Activated CD4-positive, alpha-beta T cell treated with anti-CD3 and anti-CD28 coated beads, Interleukin-10, Interleukin-2, amounts not matched to agents 100 ng/mL and 50 ng/mL, durations not matched to agents 16 hours and 8 hours (primary cell): ENCODE data around the gene CAGE1.
"Not testable (repeated sequence)": the region's sequence is repeated elsewhere in the genome, so short reads cannot be mapped to it uniquely, and the experiment has no call there.

ENCODE experiments used
- DNase-seq: peaks from one replicate; pipeline ENCODE4 v3.0.0-alpha.2; 2020

CAGE1 gene

DNA sequence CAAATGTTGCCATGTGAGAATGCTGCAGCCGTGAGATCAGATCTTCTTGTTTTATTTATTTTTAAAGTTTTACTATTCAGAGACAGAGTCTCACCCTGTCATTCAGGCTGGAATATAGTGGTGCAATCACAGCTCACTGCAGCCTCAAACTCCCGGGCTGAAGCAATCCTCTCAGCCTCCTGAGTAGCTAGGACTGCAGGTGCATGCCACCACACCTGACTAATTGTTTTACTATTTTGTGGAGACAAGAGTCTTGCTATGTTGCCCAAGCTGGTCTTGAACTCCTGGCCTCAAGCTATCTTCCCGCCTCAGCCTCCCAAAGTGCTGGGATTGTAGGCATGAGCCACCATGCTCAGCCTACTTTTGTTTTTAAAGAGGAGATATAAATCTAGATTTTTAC is 54.0 kb downstream of the CAGE1 start:
- no peak for DNase-seq

DNA sequence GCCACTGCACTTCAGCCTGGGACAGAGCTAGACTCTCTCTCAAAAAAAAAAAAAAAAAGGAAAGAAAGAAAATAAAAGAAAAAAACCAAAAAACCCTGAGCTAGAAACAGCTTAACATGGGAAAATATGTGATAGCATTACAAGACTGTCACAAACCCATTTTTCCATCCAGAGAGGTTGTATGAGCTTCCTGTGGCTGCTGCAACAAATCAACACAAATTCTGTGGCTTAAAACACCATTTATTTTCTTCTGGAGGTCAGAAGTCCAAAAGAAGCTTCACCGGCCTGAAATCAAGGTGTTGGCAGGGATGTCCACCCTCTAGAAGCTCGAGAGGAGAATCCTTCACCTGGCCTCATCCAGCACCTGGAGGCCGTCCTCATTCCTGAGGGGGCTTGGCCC is 54.9 kb downstream of the CAGE1 start:
- no peak for DNase-seq

DNA sequence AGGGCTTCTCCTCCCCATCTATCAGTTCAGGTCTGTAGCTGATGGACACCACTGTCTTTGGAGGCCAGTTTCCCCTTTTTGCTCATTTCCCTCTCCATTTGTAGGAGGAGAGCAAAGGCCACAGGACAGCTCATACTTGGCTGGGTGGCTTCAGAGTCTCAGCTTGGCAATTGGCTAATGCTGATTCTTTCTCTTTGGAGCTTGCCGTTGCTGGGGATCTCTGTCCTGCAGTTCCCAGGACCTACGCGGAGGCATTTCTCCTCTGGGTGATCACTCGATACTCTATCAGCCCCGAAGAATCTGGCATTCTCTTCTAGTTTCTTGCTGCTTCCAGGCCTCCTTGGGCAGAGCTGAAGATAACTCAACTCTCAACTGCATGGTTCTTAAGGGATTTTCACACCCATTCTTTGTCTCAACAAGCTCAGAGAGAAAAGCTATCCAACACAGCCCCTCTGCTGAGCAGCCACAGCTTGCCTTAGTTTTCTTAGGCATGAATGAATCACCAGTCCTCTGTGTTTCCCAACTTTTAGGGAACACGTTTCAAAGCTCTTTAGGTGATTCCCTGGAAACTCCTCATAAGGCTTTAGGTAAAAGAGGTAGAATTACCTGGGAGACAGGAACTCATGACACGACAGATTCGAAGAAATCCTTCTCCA is 57.3 kb downstream of the CAGE1 start:
- no peak for DNase-seq

- DNase-seq, result no peak
Observed at GRCh38 chr6:7331452-7331851, 58.1 kb downstream of the CAGE1 start.

DNA sequence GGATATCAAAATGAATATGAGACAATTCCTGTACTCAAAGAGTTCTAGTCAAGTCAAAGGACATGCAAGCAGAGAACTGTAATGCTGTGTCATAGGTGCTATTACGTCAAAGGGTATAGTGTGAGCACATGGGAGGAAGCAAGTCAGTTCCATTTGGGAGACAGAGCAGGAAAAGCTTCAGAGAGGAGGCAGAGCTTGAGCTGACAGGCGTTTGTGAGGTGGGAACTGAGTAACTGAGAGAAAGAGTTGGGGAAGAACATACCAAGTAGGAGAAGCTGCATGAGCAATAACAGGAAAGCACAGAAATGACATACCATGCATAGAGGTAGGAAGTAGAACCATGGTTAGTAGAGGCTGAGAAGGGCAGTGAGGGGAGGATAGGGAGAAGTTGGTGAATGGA is 61.3 kb downstream of the CAGE1 start:
- peak; percentile 34 for DNase-seq

DNA sequence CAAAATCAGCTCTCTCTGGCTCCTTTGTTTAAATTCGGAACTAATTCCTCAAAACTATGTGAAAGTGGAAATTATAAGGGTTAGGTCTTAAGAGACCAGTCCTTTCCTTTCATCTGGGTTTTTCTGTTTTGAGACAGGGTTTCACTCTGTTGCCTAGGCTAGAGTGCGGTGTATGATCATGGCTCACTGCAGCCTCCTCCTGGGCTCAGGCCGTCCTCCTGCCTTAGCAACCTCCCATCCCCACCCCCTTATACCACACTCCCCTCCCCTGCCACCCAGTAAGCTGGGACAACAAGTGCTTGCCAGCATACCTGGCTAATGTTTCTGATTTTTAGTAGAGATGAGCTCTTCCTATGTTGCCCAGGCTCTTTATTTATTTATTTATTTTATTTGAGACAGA is 63.8 kb downstream of the CAGE1 start:
- no peak for DNase-seq

DNA sequence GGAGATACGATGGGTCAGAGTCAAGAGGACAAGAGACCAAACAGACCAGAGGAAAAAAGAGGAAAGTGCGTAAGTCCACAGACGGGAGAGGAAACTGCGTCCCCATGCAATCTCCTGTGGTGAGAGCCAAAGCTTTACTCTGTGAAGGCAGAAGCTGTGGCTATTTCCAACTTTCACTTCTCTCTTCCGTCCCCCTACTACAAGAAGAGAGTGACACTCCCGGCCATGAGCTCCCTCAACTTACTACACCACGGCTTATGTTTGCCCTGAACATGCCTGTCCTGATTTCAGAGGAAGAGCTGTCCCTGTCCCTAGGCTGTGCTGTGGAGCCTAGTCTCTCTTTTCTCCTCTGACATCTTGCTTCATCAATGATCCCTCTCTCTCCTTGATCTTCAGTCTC is 65.0 kb downstream of the CAGE1 start:
- DNase-seq, result no peak

- no peak for DNase-seq
Observed at GRCh38 chr6:7323074-7323473, 66.5 kb downstream of the CAGE1 start.

DNA sequence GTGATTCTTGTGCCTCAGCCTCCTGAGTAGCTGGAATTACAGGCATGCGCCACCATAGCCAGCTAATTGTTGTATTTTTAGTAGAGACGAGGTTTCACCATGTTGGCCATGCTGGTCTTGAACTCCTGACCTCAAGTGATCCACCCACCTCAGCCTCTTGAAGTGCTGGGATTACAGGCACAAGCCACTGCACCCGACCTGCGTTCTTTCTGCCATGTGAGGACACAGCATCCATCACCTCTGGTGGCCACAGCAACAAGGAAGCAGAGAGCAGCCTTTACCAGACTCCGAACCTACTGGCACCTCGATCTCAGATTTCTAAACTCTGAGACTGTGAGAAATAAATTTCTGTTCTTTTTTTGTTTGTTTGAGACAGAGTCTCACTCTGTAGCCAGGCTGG is 67.7 kb downstream of the CAGE1 start:
- not testable (repeated sequence) for DNase-seq

DNA sequence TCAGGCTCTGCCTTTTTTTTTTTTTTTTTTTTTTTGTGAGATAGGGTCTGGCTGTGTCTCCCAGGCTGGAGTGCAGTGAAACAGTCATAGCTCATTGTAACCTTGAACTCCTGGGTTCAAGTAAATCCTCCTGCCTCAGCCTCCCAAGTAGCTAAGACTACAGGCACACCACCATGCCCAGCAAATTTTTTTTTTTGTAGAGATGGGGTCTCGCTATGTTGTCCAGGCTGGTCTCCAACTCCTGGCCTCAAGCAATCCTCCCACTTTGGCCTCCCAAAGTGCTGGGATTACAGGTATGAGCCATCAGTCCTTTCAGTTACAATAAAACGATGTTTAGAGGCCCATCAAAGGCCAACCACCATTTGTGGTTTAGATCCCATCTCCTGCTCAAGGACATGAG is 70.1 kb downstream of the CAGE1 start:
- DNase-seq, result not testable (repeated sequence)

DNA sequence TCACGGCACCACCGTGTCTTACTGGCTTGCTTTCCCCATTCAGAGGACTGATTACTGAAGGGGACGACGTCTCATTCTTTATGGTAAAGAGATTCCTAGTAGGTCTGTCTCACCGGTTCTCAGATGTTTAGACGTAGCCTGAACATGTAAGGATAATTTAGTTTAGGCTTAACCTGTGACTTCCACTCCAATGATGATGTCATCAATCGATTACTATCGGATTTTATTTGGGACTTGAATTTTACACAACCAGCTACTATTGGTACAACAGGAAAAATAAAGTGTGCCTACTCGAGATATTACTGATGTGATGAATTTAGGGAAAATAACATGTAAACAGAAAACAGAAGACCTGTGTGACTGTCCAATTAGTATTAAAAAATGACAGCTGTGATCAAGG is 72.0 kb downstream of the CAGE1 start:
- DNase-seq, result no peak

- DNase-seq, result no peak
Observed at GRCh38 chr6:7316658-7317533, 72.6 kb downstream of the CAGE1 start.

DNA sequence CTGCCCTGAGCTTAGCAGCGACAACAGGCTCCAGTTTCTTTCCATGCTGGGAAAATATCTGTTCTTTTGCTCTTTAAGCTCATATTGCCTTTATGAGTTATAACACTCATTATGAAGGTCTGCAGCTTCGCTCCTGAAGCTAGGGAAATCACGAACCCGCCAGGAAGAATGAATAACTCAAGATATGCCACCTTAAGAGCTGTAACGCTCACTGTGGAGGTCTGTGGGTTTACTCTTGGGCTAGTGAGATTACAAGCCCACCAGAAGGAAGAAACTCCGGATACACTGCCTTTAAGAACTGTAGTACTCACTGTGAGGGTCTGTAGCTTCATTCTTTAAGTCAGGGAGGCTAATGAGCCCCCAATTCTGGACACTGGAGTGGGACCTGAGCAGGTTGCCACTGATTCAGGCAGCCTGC is 73.6 kb downstream of the CAGE1 start:
- DNase-seq, result no peak

- not testable (repeated sequence) for DNase-seq
Observed at GRCh38 chr6:7315087-7315947, 74.2 kb downstream of the CAGE1 start.

- DNase-seq, result no peak
Observed at GRCh38 chr6:7314414-7314813, 75.1 kb downstream of the CAGE1 start.

DNA sequence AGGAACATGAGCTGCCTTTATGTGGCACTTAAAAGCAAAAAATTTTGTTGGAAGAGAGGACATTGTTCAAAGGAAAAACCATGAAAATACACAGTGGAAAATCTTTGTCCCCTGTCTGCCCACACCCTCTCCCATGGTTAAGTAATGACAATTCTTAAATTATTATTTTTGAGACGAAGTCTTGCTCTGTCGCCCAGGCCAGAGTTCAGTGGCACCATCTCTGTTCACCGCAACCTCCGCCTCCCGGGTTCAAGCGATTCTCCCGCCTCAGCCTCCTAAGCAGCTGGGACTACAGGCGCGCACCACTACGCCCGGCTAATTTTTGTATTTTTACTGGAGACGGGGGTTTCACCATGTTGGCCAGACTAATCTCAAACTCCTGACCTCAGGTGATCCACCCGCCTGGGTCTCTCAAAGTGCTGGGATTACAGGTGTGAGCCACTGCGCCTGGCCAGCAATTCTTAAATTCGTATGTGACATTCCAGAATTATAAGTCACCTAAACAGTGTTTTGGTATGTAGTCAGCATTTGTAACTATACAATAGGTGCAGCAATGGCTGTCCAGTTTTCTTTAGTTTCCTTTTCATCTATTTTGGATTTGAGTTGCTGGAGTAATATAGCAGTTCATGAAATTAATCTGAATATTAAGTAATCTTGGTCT is 75.9 kb downstream of the CAGE1 start:
- DNase-seq, result no peak

DNA sequence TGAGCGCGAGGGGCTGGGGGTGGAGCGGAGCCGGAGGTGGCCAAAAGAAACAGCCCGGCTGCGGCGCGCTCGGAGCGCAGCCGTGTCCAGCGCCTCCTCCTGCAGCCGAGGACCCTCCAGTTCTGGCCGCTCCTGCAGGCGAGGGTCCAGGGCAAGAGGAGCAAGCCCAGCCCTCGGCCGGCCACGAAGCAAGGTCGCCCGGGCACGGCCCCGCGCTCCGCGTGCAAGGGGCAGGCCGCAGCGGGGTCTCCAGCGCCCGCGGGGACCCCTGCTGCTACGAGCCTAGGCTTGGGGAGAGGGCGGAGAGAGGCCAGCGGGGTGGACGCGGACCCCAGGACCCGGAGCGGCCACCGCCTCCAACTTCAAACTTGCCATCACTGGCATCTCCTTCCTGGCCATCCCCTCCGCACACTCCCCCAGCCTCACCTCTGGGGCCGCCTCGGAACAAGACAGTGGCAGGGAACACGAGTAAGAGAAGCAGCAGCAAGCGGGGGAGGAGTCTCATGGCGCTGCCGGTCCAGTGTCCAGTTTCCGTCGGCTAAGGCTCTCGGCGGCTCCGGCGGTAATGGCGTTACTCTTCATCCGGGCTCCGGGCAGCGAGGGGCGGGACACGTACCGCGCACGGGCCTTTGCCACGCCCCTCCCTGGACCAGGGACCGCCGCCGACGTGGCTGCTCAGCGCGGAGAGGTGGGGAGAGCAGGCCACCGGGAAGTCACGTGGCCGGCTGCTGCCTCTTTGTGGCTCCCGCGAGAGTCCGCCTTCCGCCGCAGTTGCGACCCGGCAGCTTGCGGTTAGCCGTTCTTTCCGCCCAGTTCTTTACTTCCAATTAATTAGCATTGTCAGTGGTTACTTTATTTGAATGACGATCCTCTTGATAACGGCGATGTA is 76.7 kb downstream of the CAGE1 start, which contains the start of gene SSR1:
Gene SSR1, minus strand, starts transcription at position 584 of the 889 bp plus-strand sequence. Its CDS starts 79 bp downstream, at position 505.
- peak; percentile 98 for DNase-seq

DNA sequence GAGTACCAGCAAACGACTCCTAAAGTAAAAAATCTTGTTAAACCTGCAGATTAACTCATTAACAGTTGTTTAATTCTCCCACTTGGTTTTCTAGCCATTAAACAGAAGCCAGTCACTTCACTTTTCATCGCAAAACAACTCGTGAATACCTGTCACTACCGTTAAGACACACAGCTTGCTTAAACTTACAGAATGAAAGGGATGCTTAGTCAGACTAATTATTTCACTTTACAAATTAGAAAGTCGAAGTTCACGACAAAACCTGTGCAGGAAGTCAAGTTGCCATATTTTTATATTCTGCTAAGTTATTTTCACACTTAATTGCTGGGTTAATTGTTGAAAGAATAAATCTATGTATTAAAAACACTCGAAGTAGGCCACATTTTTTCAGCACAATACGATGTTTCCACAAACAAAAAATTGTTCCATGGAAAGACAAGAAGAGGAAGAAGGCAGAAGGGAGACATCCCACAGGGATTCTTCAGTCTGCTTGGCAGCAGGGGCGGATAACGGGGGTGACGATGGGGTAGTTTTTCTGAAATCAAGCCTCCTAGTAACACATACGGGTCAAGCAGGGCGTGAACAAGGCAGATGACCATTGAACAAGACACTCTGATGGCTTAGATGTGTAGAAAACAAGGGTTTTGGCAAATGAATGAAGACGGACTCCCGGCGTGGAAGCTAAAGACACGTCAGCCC is 77.5 kb downstream of the CAGE1 start:
- DNase-seq, result peak; percentile 45

DNA sequence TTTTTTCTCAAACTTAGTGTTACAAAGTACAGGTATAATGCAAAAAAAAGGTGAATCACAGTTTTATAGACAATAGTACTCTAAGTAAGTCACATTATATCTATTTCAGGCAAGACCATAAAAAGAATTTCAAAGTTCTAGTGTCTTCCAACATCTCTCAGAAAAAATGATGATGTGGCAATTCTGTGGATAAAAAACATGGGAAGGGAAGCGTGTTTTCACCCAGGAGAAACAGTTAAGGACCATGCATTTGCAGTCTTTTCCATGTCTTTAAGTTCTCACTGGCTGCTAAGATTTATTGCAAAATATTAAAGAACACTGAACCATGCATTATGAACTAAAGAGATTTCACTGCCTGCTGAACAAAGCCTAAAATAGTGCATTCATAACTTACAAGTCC is 78.4 kb downstream of the CAGE1 start:
- no peak for DNase-seq

- no peak for DNase-seq
Observed at GRCh38 chr6:7309050-7309449, 80.5 kb downstream of the CAGE1 start.

DNA sequence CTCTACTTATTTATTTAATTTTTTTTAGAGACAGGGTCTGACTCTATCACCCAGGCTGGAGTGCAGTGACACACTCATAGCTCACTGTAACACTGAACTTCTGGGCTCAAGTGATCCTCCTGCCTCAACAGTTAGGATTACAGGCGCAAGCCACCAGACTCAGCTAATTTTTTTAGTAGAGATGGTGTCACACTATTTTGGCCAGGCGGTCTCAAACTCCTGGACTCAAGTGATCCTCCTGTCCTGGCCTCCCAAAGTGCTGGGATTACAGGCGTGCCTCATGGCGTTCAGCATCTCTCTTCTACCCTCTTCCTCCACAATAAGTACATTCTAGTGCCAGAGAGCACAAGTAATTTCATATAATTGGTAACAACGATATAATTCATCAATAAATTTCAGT is 82.0 kb downstream of the CAGE1 start:
- DNase-seq, result no peak
